Endothelial cell of umbilical vein (primary cell): ENCODE measurements around the gene UBXN11. TPM values are rescaled to one million over a fixed set of nuclear protein-coding genes. Genes with fewer than 3 reads are reported as not detected.

Experiments used
- BruUV-seq: library from RNA; stranded (reverse); fragments of 400-500 nt; replicated peaks from 2 replicates; lab custom pipeline; 2021; lab: Mats Ljungman, UMichigan
- CTCF ChIA-PET: fragments of 300-600, 350-600 bp; sonication (Branson Sonifier 250); formaldehyde crosslinking; loops from one replicate; lab custom pipeline; 2021; ENCODE audit warnings: antibody characterized with exemption, inconsistent platforms; lab: Charles Lee
- POLR2A ChIA-PET: fragments of 300-600, 350-600 bp; sonication (Branson Sonifier 250); formaldehyde crosslinking; loops from one replicate; lab custom pipeline; 2021; ENCODE audit warnings: antibody characterized with exemption, inconsistent platforms; lab: Charles Lee
- DNase-seq: peaks from one replicate; pipeline ENCODE4 v3.0.0-alpha.2; 2011; ENCODE audit warnings: low read depth, low spot score
- FAIRE-seq: peaks from 2 replicates; lab custom pipeline; 2011; peaks lifted over from hg19 to GRCh38; lab: Jason Lieb, UNC
- H2AFZ ChIP-seq: 2 replicates; pipeline ENCODE4 v1.6.0; 2012; ENCODE audit warnings: low read depth, low read length, control low read depth, inconsistent platforms
- H3K27ac ChIP-seq: 2 replicates; pipeline ENCODE4 v1.5.1; 2011; ENCODE audit warnings: low read depth, mild to moderate bottlenecking, control low read depth, low read length, moderate library complexity; ENCODE audit not compliant: insufficient read depth
- H3K27me3 ChIP-seq, 2 experiments: 2 replicates each; pipeline versions ENCODE4 v1.6.0 to v1.6.1; 2011; ENCODE audit warnings: low read length in 2 of 2, mixed read lengths in 1 of 2; ENCODE audit not compliant: control insufficient read depth in 2 of 2, insufficient read depth in 2 of 2
- H3K36me3 ChIP-seq, 2 experiments: 2 replicates in 1 of 2; 3 replicates in 1 of 2; pipeline ENCODE4 v1.5.1; 2011; ENCODE audit warnings: low read length in 2 of 2, mild to moderate bottlenecking in 1 of 2, moderate library complexity in 1 of 2; ENCODE audit not compliant: control insufficient read depth in 2 of 2, insufficient read depth in 2 of 2; ENCODE audit errors: extremely low read depth in 1 of 2
- H3K4me1 ChIP-seq: 3 replicates; pipeline ENCODE4 v1.5.1; 2011; ENCODE audit warnings: mild to moderate bottlenecking, low read length; ENCODE audit not compliant: control insufficient read depth, insufficient read depth; ENCODE audit errors: extremely low read depth
- H3K4me2 ChIP-seq: 2 replicates; pipeline ENCODE4 v1.6.1; 2011; ENCODE audit warnings: low read length, control low read depth, mixed read lengths; ENCODE audit not compliant: insufficient read depth
- H3K4me3 ChIP-seq, 3 experiments: fragments of 200-600 bp in 1 of 3; sonication (generic), shearing (Covaris generic) in 1 of 3; replicated peaks in 1 of 3; 2 replicates each; pipeline ENCODE4 v1.5.1; 2011 to 2016; ENCODE audit warnings: control low read depth in 3 of 3, low read length in 3 of 3, mild to moderate bottlenecking in 2 of 3, inconsistent platforms in 1 of 3, low read depth in 1 of 3, moderate library complexity in 1 of 3; ENCODE audit not compliant: insufficient read depth in 1 of 3
- H3K79me2 ChIP-seq: 2 replicates; pipeline ENCODE4 v1.6.0; 2012; ENCODE audit warnings: low read length, inconsistent platforms; ENCODE audit not compliant: control insufficient read depth, insufficient read depth
- H3K9ac ChIP-seq: replicated peaks from 2 replicates; pipeline ENCODE3; 2011; ENCODE audit warnings: low read length, control low read depth; ENCODE audit not compliant: insufficient read depth; ENCODE audit errors: extremely low read depth
- H3K9me1 ChIP-seq: replicated peaks from 3 replicates; pipeline ENCODE4 v1.6.0; 2011; ENCODE audit warnings: mild to moderate bottlenecking, low read length; ENCODE audit not compliant: control insufficient read depth, insufficient read depth; ENCODE audit errors: extremely low read depth
- H3K9me3 ChIP-seq: replicated peaks from 2 replicates; pipeline ENCODE4 v1.5.1; 2012; ENCODE audit warnings: low read length, inconsistent platforms; ENCODE audit not compliant: control insufficient read depth, insufficient read depth
- H4K20me1 ChIP-seq: replicated peaks from 2 replicates; pipeline ENCODE3; 2011; ENCODE audit warnings: mild to moderate bottlenecking, low read length; ENCODE audit not compliant: control insufficient read depth, insufficient read depth; ENCODE audit errors: extremely low read depth
- EZH2 ChIP-seq: IDR thresholded peaks from 2 replicates; pipeline ENCODE4 v1.6.1; 2012; ENCODE audit warnings: borderline replicate concordance, low read depth, mild to moderate bottlenecking, moderate library complexity, low read length, inconsistent platforms; ENCODE audit not compliant: severe bottlenecking
- GATA2 ChIP-seq: IDR thresholded peaks from 2 replicates; pipeline ENCODE4 v1.7.0; 2011; ENCODE audit warnings: low read depth, mild to moderate bottlenecking, moderate library complexity, mixed read lengths, low read length; ENCODE audit not compliant: insufficient read length, insufficient read depth
- JUN ChIP-seq: IDR thresholded peaks from 2 replicates; pipeline ENCODE4 v1.6.1; 2011; ENCODE audit warnings: borderline replicate concordance, low read depth; ENCODE audit not compliant: insufficient read length, insufficient read depth
- MYC ChIP-seq: IDR thresholded peaks from one replicate; pipeline ENCODE4 v1.6.1; 2011; ENCODE audit warnings: mild to moderate bottlenecking, low read depth, low read length
- POLR2A ChIP-seq: IDR thresholded peaks from 2 replicates; pipeline ENCODE4 v1.6.1; 2012; ENCODE audit warnings: low read depth, mild to moderate bottlenecking, control low read depth, low read length
- dilution Hi-C: fragments of 300-500 bp; cut with MboI; formaldehyde crosslinking; loops from one replicate; pipeline ENCODE4 v1.15.0; 2019; ENCODE audit warnings: low sequenced_read_pairs; ENCODE audit not compliant: extremely low pct_ligation_motif_present
- intact Hi-C: fragments of 100-400 bp; cut with micrococcal nuclease; formaldehyde crosslinking; loops from one replicate; pipeline ENCODE4 v1.10.0; 2022
- polyA plus RNA-seq, 4 experiments: library from polyadenylated mRNA; depleted of rRNA in 3 of 4; stranded (reverse) in 3 of 4; unstranded in 1 of 4; fragments of >200 nt; gene quantifications; 2 replicates each; pipeline versions ENCODE4 v1.2.1 to v1.2.3, GENCODE V29; 2011 to 2012; ENCODE audit warnings: missing spikeins in 1 of 4
- total RNA-seq: library from RNA; stranded (reverse); gene quantifications from 2 replicates; pipeline ENCODE4 v1.2.3, GENCODE V29; 2021
- TF ChIP-seq, protein P1 (sequence below), 2 donors: IDR thresholded peaks; 1 replicate in 1 of 2; 2 replicates in 1 of 2; pipeline ENCODE4 v1.5.1; 2011; ENCODE audit warnings: low read length in 2 of 2, mild to moderate bottlenecking in 2 of 2, moderate library complexity in 2 of 2, control low read depth in 1 of 2, inconsistent platforms in 1 of 2, low read depth in 1 of 2; ENCODE audit not compliant: insufficient read depth in 1 of 2; ENCODE audit errors: extremely low read depth in 1 of 2
- TF ChIP-seq, protein P2 (sequence below): IDR thresholded peaks from 2 replicates; pipeline ENCODE4 v1.6.1; 2011; ENCODE audit not compliant: insufficient read depth, insufficient read length

The UBXN11 gene
- total and polyA plus RNA-seq, 2 donors (not counting 3 experiments of a cell fraction or from before 2014, with no cell fraction given): 14.8 to 15.6 TPM

DNA sequence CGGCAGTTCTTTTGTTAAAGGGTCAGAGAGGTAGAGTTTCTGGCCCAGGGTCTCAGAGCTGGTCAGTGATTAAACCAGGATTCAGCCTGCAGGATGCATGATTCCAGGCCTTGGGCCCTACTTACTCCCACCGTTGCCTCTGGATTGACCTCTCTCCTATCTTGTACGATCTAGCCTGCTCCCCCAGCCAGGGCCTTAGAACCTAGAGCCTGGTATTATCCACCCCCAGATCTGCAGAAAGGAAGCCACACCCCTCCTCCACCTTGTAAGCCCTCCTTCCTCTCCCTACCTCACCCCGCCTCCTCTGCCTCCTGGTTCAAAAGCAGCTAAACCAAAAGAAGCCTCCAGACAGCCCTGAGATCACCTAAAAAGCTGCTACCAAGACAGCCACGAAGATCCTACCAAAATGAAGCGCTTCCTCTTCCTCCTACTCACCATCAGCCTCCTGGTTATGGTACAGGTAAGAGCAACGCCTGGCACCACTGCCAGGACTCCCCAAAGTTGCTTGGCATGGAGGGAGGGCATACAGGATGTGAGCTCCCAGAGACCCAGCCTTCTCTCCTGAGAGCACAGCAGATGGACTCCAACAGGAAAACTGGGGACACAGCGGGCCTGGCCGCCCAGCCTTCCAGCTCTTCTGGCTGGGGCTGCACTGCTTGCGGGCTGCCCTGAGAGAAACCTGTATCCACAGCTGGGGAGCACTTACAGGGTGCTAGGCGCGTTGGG is 11.3 kb upstream of the UBXN11 start, which contains the start of gene CD52:
Gene CD52, plus strand, starts transcription at position 347 of the 726 bp plus-strand sequence. Its CDS starts 60 bp downstream, at position 407.
- no peaks in the 10 kb centered on the region for H3K36me3 ChIP-seq
- H3K9ac ChIP-seq: no peak within 1 kb of the TSS
- dilution Hi-C loops: no loop called here
- no TSS peak for BruUV-seq
- H3K4me2 ChIP-seq: no peak within 1 kb of the TSS
- ChIA-PET POLR2A (no interaction called here), CTCF (interaction anchor here (0.8 to 7.4 kb wide), 7 partner anchors 10 to 148 kb away, joined by 3 to 132 read pairs (median 7); partner anchors contain the start of genes C1orf232, SH3BGRL3, ZNF593 and ZNF593OS)
- TF ChIP-seq, protein P1, sequence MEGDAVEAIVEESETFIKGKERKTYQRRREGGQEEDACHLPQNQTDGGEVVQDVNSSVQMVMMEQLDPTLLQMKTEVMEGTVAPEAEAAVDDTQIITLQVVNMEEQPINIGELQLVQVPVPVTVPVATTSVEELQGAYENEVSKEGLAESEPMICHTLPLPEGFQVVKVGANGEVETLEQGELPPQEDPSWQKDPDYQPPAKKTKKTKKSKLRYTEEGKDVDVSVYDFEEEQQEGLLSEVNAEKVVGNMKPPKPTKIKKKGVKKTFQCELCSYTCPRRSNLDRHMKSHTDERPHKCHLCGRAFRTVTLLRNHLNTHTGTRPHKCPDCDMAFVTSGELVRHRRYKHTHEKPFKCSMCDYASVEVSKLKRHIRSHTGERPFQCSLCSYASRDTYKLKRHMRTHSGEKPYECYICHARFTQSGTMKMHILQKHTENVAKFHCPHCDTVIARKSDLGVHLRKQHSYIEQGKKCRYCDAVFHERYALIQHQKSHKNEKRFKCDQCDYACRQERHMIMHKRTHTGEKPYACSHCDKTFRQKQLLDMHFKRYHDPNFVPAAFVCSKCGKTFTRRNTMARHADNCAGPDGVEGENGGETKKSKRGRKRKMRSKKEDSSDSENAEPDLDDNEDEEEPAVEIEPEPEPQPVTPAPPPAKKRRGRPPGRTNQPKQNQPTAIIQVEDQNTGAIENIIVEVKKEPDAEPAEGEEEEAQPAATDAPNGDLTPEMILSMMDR (IDR thresholded peaks at IDR 0.05; ENCODE audit: extremely low read depth in 1 of 2, insufficient read depth in 1 of 2, low read depth in 1 of 2, low read length in 2 of 2): no peak
- TF ChIP-seq POLR2A (no peak), JUN (no peak), GATA2 (no peak), EZH2 (no peak), MYC (no peak)
- TF ChIP-seq, protein P2, sequence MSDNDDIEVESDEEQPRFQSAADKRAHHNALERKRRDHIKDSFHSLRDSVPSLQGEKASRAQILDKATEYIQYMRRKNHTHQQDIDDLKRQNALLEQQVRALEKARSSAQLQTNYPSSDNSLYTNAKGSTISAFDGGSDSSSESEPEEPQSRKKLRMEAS: no peak
- no peaks in the 10 kb centered on the region for H3K79me2 ChIP-seq
- H3K27ac ChIP-seq: no peak within 1 kb of the TSS
- H2AFZ ChIP-seq: no peak within 1 kb of the TSS
- H3K9me1 ChIP-seq: no peaks in the 10 kb centered on the region
- intact Hi-C loops: no loop called here
- H3K4me3 ChIP-seq: no peak within 1 kb of the TSS
- FAIRE-seq (no peak), DNase-seq (no peak)
- H3K27me3 ChIP-seq: peaks cover 2 to 7% of the 10 kb centered on the region in 2 experiments
- no peaks in the 10 kb centered on the region for H3K9me3 ChIP-seq
- H3K4me1 ChIP-seq: no peaks in the 10 kb centered on the region
- H4K20me1 ChIP-seq: no peaks in the 10 kb centered on the region
